Colon (tissue), 2 donors: ENCODE measurements around the gene PRSS8.
"Not testable (repeated sequence)": the region's sequence is repeated elsewhere in the genome, so short reads cannot be mapped to it uniquely, and the experiment has no call there.

Experiments used
- FAIRE-seq: peaks from 2 replicates; lab custom pipeline; 2012; peaks lifted over from hg19 to GRCh38; lab: Jason Lieb, UNC
- donor health status: control.
- donor health status: control.

The PRSS8 gene

DNA sequence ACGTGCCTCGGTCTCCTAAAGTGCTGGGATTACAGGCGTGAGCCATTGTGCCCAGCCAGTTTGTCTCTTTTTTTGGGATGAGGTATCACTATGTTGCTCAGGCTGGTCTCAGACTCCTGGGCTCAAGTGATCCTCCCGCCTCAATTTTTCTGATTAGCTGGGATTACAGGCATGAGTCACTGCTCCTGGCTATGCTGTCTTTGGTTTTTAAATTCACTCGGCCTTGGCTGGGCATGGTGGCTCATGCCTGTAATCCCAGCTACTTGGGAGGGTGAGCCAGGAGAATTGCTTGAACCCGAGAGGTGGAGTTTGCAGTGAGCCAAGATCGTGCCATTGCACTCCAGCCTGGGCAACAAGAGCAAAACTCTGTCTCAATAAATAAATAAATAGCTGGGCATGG lies 8.9 kb upstream of the PRSS8 start:
- FAIRE-seq, result not testable (repeated sequence)

DNA sequence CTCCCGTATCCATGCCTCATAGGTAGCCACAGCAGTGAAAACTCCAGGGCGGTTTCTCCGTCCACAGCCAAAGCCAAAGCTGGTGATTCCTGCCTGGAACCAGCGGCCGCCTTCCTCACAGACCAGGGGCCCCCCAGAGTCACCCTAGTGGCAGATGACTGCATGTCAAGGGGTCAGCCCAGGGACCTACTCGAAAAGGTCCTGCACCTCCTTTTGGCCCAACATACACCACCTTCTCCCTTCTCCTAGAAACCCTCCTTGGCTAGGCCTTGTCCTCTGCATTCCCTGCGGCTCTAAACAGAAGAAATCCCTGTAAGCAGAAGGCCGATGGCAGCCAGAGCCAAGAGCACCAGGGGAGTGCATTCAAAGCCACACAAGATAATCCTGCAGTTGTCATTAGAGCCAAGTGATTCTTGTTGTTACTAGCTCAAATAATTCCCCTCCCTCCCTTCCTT lies 8.2 kb upstream of the PRSS8 start:
- FAIRE-seq, result no peak

DNA sequence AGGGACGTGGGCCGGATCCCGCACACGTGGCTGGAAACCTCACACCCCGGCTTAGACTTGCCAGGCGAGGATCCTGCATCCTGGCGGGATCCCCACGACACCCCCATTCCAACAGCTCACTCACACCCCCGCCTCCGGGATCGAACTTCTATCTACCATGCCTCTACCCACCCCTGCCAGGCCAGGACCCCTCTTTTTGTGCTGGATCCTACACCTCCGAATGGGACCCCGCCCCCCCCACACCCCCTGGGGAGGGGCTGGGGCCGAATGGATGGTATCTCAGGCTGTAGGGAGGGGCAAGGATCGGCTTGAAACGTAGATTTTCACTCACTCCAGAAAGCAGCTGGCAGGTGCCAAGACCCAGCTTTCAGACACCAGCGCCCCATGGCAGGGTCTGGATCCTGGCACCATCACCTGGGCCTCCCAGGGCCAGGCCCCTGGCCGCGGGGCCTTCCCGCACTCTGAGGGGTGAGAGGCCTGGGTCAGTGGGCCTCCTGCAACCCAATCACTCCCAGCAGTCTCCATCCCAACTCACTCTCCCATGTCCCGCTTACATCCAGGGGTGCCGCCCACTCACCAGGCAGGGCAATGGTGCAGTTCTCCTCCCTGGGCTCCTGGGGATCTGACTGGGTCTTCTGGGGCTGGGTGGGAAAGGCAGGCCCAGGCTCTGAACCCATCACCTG lies 7.6 kb upstream of the PRSS8 start:
- no peak for FAIRE-seq

DNA sequence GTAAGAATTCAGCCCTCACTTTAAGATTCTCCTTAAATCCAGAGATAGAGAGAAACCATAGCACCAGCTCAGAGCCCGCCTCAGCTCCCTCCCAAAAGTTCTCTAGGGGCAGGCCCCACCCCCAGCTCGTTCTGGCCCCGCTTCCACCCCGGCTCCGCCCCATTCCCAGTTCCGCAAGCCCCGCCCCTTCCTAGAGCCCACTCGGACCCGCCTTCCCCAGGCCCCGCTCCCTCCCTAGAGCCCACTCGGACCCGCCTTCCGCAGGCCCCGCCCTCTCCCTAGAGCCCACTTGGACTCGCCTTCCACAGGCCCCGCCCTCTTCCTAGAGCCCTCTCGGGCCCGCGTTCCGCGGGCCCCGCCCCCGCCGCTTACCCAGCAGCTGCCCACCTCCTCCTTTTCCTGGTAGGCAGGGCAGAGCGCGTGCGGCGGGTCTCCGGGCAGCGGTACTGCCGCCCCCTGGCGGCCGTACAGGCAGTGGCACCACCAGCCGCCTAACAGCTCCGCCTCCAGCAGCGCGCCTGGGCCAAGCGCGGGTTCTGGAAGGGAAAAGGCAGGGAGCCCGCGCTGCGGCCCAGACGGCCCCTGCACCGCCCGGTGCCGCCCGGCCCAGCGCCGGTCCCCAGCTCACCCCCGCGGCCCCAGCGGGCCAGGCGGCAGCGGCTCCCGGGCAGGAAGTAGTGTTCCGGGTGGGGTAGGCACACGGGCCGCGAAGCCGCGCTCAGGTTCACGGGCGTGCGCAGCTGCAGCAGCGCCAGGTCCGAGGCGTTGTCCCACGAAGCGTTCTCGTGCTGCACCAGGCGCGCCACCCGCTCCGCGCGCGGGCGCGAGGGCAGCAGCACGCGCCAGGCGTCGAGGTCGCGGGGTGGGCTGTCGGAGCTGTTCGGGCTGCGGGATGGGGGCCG lies 6.8 kb upstream of the PRSS8 start:
- FAIRE-seq, result no peak

DNA sequence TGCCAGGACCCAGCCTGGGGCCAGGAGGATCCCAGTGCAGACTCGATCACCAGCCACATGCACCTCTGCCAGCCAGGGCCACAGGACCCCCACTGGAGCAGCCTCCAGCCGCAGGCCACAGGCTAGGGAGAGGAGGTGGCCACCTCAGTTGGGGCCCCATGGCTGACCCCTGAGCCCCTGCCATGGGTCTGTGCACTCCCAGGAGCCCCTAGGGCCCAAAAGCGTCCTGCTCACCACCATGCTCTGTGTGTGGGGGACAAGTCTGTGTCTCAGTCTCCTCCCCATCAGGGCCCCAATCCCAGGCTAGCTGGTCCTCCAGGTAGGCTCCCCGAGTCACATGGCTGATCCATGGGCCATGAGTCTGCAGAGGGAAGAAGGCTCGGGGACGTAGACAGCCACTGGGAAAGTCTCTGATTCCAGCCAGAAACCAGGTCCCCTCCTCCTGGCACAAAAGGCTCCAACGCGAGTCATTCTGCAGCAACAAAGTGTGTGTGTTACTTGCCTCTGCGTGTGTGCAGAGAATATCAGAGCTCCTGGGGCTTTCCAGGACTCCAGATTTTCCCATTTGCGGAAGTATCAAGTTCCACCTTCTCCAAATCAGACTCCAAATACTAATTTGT lies 6.1 kb upstream of the PRSS8 start:
- FAIRE-seq, result no peak

DNA sequence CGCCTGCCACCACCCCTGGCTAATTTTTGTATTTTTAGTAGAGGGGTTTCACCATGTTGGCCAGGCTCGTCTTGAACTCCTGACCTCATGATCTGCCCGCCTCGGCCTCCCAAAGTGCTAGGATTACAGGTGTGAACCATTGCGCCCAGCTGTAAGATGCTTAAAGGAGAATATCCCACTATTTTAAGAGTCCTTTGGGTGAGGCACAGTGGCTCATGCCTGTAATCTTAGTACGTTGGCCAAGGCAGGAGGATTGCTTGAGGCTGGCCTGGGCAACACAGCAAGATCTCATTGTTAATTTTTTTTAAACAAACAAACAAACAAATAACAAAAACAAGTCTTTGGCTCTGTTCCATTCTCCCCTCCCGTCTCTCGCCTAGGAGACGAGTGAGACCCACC lies 5.5 kb upstream of the PRSS8 start:
- FAIRE-seq, result not testable (repeated sequence)

DNA sequence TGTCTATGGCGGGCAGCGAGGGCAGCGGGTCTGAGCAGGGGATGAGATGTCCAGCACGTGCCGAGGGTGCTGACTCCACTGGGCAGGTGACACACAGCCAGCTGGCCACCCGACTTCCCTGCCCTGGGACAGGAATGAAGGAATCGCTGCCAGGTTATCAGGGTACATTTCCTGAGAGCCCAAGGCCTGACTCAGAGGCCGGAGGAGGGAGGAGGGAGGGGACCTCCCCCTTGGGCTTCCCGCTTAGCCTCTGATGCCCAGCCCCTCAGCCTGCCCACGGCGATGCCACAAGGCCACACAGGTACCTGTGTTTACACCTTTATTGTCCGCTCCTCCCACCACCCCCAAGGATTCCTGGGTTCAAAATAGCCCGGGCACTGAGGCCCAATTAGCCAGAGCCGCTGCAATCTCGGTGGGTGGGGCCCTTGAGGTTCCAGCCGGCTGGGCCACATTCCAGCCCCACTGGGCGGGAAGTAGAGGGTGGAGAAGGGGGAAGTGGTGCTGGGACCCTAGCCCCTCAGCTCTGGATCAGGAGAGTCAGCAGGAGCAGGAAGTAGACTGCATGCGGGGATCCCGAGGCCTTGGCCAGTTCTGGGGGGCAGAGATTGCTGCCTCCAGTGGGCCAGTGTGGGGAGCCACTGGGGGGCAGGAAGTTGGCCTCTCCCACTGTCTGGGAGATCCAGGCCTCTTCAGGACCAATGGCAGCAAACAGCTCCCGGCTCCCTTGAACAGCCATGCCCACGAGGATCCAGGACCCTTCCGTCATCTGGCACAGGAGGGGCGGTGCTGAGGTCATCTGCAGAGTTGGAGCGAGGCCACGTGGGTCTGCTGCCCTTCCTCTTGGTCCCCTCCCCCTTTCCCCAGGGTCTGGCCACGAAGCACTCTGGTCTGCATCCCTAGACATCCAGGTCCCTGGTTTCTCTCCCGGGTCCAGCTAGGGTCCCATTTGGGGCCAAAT lies 3.4 kb upstream of the PRSS8 start:
- FAIRE-seq, result no peak

DNA sequence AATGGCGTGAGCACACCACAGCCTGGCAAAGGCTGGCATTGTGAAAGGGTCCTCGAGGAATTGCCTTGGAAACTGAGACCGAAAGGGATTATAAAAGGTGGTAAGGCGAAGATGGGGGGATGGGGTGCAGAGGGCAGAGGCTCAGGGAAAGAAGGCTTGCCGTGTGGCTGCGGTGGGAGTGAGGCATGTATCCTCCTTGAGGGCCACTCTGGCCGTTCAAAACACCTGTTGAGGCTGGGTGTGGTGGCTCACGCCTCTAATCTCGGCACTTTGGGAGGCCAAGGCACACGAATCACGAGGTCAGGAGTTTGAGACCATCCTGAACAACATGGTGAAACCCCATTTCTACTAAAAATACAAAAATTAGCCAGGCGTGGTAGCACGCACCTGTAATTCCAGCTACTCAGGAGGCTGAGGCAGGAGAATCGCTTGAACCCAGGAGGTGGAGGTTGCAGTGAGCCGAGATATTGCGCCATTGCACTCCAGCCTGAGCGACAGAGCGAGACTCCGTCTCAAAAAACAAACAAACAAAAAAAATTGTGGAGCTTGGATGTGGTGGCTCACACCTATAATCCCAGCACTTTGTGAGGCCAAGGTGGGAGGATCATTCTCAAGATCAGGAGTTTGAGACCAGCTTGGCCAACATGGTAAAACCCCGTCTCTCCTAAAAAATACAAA lies 1.4 kb upstream of the PRSS8 start:
- not testable (repeated sequence) for FAIRE-seq

DNA sequence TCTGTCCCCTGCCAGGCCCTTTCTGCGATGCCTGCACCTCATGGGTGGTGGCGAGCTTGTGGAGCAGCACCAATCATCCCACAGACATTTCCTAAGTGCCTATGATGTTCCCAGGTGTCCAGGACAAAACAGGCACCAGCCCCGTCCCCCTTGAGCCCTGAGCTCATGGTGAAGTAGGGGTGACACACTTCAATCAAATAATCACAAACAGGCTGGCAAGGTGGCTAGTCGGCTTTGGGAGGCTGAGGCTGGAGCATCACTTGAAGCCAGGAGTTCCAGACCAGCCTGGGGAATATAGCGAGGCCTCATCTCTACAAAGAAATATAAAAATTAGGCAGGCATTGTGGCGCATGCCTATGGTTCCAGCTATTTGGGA lies 748 bp upstream of the PRSS8 start:
- FAIRE-seq, result no peak

DNA sequence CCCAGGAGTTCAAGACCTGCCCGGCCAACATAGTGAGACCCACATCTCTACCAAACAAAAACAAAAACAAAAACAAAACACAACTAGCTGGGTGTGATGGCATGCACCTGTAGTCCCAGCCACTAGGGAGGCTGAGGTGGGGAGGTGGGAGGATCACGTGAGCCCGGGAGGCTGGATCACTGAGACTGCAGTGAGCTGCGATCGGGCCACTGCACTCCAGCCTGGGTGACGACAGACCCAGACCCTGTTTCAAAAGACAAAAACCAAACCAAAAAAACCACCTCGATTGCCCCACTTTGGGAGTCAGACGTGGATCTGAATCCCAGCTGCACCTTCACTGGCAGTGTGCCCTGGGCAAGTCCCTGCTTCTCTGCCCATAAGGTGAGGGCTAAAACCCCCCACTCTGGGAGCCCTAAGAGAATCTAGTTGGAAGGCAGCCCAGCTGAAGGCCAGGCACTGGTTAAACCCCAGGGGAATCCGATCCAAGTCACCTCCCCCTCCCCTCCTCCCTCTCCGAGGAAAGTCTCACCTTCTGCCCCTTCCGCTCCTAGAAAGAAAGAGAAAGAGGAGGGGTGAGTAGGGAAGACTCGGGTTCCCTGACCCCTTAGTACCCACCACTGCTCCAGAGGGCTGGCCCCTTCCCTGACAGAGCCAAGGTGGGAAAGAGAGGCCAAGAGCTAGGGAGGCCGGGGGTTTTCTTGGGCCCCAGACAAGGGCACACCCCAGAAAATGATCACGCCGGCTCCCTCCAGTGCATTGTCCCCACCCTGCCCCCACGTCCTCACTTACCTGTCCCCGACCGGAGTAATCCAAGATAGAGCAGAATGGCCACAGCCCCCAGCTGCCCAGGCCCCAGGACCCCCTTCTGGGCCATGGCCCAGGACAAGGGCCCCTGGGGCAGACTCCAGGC lies 647 bp downstream of the PRSS8 start:
- no peak for FAIRE-seq

DNA sequence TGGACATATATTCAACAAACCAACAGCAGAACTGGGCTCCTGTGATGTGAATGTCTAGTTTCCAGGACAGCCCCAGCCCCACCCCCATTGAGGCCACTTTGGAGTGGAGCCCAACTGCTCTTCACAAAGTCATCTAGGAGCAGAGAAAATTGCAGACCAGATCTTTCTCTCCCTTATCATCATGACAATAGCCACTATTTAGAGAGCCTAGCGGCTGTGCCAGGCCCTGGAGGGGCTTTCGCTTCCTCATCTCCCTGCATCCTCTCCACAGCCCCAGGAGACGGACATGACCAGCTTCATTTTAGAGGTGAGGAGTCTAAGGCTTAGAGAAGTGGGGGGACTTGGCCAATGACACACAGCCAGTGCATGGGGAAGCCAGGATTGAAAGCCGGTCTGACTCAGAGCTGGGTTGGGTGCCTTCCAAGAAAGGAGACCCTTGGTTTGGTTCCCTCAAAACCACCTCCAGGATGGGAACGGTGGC lies 1.4 kb downstream of the PRSS8 start:
- FAIRE-seq, result no peak

DNA sequence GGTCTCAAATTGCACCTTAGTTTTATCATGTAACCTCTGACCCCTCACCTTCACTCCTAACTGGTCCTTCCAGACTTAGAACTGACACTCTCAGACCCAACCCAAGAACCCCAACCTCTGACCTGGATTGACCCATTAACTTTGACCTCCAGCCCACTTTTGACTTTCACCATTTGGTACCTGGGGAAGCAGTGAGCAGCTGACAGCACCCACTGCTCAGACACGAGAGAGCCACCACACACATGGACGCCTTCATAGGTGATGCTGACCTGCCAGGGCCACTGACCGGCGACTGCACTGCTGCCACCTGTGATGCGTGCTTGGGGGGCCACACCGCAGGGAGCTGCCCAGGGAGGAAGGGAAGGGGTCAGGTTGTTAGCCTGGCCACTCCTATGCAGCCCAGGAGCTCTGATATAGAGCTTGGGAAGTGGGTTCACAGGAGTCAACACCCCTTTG lies 2.5 kb downstream of the PRSS8 start:
- no peak for FAIRE-seq

DNA sequence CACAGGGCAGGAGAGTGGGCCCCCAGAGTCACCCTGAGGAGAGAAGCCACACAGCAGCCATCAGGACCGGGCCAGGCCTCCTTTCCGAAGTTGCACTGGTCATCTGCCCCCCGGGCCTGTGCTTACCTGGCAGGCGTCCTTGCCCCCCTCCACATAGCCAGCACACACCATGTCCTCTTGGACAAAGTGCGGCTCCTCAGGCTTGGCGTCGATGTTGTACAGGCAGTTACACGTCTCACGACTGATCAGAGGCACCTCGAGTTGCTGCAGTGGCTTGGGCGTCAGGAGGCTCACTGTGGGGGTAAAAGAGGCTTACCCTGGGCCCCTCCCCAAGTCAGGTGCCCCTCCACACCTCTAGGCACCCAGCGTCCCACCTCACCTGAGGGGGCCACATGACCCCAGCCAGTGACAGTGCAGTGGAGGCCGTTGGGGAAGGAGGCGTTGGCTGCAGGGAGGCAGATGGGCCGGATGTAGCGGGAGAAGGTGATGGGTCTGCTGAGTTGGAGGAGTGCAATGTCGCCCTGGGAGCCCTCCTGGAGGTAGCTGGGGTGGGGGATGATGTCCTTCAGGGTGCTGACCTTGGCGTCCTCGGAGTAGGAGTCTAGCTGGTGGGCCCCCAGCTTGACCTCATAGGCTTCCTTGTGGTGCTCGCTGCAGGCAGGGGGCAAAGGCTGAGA lies 3.1 kb downstream of the PRSS8 start:
- FAIRE-seq, result no peak

DNA sequence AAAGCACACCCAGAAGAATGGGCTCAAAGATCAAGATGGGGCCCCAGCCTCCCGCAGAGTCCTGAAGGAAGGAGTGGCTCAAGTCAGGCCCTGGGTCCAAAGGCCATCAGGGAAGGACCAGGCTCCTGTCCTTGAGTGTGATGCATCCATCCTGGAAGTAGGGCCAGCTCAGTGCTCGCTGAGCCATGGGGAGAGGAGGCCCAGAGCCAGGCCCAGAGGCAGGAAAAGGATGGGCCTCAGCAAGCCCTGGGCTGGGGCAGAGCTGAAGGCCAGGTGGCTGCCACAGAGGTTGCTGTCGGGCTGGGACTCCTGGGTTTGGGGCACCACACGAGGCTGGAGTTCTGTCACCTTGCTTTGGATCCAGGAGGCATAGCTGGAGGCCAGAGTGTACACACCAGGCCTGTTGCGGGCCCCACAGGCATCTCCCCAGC lies 3.7 kb downstream of the PRSS8 start:
- no peak for FAIRE-seq

DNA sequence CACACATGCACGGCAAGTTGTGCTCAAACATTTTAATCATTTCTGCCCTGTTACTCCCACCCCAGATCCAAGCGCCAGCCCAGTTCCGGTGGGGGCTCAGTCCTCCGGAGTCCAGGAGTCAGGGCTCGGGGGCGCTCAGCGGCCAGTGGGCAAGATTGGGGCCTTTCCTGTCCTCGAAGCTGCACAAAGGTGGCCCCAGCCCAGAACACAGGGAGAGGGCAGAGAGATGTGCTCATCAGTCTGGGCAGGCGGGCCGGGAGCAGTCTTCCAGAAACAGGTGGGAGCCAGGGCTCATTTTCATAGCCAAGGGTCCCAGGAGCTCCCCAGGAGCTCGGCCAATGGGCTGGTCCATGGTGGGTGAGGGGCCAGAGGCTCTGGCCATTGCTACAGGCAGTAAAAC lies 4.1 kb downstream of the PRSS8 start:
- no peak for FAIRE-seq

DNA sequence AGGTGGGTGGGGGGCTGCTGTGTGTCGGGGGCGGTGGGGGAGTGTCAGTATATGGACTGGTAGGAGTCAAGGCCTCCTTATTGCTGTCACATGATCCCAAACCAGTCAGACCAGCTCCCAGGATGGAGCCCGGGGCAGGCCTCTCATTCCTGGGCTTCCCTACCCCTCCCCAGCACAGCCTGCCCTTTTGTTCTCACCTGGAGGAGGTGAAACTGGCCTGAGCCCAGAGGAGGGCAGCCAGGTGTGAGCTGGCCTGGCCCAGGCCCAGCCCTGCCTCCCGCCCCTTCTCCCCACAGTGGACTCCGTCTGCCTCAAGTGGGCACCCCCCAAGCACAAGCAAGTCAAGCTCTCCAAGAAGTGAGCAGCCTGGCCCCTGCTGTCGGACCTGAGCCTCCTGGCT lies 4.6 kb downstream of the PRSS8 start:
- FAIRE-seq, result no peak

DNA sequence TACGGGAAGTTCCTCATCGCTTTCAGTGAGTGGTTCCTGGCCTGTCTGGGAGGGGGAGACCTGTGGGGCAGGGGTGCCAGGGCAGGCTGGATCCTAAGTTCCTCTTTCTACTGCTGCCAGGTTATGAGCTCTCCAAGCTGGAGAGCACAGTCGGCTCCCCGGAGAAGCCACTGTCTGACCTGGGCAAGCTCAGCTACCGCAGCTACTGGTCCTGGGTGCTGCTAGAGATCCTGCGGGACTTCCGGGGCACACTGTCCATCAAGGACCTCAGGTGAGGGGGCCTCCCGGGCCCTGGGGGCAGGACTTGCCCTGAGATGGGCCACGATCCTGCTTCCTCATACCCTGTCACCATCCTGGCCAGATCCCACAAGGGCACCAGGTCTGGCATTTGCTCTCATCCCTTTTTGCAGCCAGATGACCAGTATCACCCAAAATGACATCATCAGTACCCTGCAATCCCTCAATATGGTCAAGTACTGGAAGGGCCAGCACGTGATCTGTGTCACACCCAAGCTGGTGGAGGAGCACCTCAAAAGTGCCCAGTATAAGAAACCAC lies 5.1 kb downstream of the PRSS8 start:
- no peak for FAIRE-seq

DNA sequence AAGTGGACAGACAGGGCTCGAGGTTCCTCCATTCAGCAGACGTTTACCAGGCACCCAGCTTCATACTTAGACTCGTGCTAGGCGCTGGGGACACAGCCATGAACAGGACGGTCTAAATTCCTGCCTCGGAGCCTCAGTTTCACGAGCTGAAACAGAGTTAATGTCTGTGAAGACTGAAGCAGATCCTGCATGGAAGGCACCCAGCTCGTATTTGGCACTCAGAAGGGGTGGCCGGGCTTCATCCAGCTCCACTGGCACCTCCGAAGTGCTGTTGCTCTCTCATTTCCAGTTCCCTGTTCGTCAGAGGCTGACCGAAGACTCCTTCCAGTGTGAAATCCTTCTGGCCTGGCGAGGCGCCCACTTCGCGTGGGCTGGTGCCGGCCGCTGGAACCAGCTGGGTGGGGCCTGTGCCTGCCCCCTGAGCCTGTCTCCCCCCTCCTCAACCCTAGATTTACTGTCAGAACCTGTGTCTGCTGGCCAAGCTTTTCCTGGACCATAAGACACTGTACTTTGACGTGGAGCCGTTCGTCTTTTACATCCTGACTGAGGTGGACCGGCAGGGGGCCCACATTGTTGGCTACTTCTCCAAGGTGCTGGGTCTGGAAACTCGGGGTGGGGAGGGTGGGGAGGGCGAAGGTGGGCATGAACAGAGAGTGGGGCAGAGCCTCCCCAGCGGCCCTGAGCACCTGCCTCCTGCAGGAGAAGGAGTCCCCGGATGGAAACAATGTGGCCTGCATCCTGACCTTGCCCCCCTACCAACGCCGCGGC lies 5.8 kb downstream of the PRSS8 start:
- FAIRE-seq, result no peak
